Measurements from ENCODE around the gene CREB3L2. TPM values are rescaled to one million over a fixed set of nuclear protein-coding genes. Genes with fewer than 3 reads are reported as not detected.

CREB3L2 gene
- total RNA-seq, 1 experiment from 2014 or later = 18.1 TPM

- no peak for TF ChIP-seq EZH2 (IDR thresholded peaks at IDR 0.05; ENCODE audit: low read length, unreplicated experiment)
- no peak for TF ChIP-seq CTCF (conservative IDR thresholded peaks at IDR 0.05; ENCODE audit: low read depth, low read length)
- no peak for TF ChIP-seq EZH2phosphoT487 (IDR thresholded peaks at IDR 0.05; ENCODE audit: borderline replicate concordance, low read length)
- DNase-seq = no peak
- Histone ChIP-seq H3K9me2 (replicated peaks; ENCODE audit: low read length) (no peaks in the 10 kb centered on the region), H3K36me3 (ENCODE audit: low read depth, low read length) (no peaks in the 10 kb centered on the region), H3K27me3 (ENCODE audit: low read length) (no peaks in the 10 kb centered on the region), H3K4me2 (ENCODE audit: low read length) (no peak overlapping the region), H4K20me1 (ENCODE audit: low read length) (no peaks in the 10 kb centered on the region), H3K9ac (ENCODE audit: low read length) (no peak overlapping the region), H2AFZ (ENCODE audit: low read length) (no peak overlapping the region), H3K79me2 (ENCODE audit: low read length) (0 out of 2 replicates have a peak, but pooled peaks cover 12% of the 10 kb centered on the region), H3K9me3 (ENCODE audit: low read length) (no peaks in the 10 kb centered on the region), H3F3A (ENCODE audit: low read length, unreplicated experiment) (no peaks in the 10 kb centered on the region), H3K4me1 (ENCODE audit: insufficient read depth, low read length) (peaks cover 28% of the 10 kb centered on the region), H3K27ac (ENCODE audit: low read length) (no peak overlapping the region), H3K4me3 (ENCODE audit: low read length) (no peak overlapping the region)
- no TSS peak for BruUV-seq (replicated peaks)
- ChIA-PET CTCF (no interaction called here), POLR2A (ENCODE audit: unreplicated experiment) (no interaction called here)
- intact Hi-C loops (cut with micrococcal nuclease) = no loop called here
- ATAC-seq = no peak
These were observed 66.7 kb downstream of the CREB3L2 start for GRCh38 chr7:137934941-137935883.

GRCh38 chr7:137934176-137934826 lies 67.6 kb downstream of the CREB3L2 start:
- no TSS peak for BruUV-seq (replicated peaks)
- H4K20me1 ChIP-seq (ENCODE audit: low read length) = no peaks in the 10 kb centered on the region

More at GRCh38 chr7:137934176-137934826, 67.6 kb downstream of the CREB3L2 start:
- TF ChIP-seq EZH2 (IDR thresholded peaks at IDR 0.05; ENCODE audit: low read length, unreplicated experiment) (no peak), CTCF (conservative IDR thresholded peaks at IDR 0.05; ENCODE audit: low read depth, low read length) (no peak), EZH2phosphoT487 (IDR thresholded peaks at IDR 0.05; ENCODE audit: borderline replicate concordance, low read length) (no peak)
- no peaks in the 10 kb centered on the region for H3K36me3 ChIP-seq (ENCODE audit: low read depth, low read length)
- no peak overlapping the region for H3K4me3 ChIP-seq (ENCODE audit: low read length)
- no peak overlapping the region for H3K9ac ChIP-seq (ENCODE audit: low read length)
- DNase-seq = no peak
- H3K9me2 ChIP-seq (replicated peaks; ENCODE audit: low read length) = no peaks in the 10 kb centered on the region
- H3K4me2 ChIP-seq (ENCODE audit: low read length) = no peak overlapping the region
- H3K9me3 ChIP-seq (ENCODE audit: low read length) = no peaks in the 10 kb centered on the region
- no peaks in the 10 kb centered on the region for H3F3A ChIP-seq (ENCODE audit: low read length, unreplicated experiment)
- ChIA-PET CTCF (no interaction called here), POLR2A (ENCODE audit: unreplicated experiment) (no interaction called here)
- H3K27ac ChIP-seq (ENCODE audit: low read length) = no peak overlapping the region
- no peak for ATAC-seq
- H3K4me1 ChIP-seq (ENCODE audit: insufficient read depth, low read length) = peaks cover 32% of the 10 kb centered on the region
- intact Hi-C loops (cut with micrococcal nuclease) = no loop called here
- H2AFZ ChIP-seq (ENCODE audit: low read length) = no peak overlapping the region
- no peaks in the 10 kb centered on the region for H3K27me3 ChIP-seq (ENCODE audit: low read length)
- 0 out of 2 replicates have a peak, but pooled peaks cover 12% of the 10 kb centered on the region for H3K79me2 ChIP-seq (ENCODE audit: low read length)

Measured in PC-3 (cell line).